Measurements from ENCODE around the gene VPS52. TPM values are rescaled to one million over a fixed set of nuclear protein-coding genes. Genes with fewer than 3 reads are reported as not detected.

Gene VPS52
- total and polyA plus RNA-seq, 7 donors, result 29.3 to 52.5 (median 35.7) TPM

- no peak for DNase-seq
- no peaks in the 10 kb centered on the region for H3K27me3 ChIP-seq (ENCODE audit: insufficient read depth in 3 of 3, low read length in 2 of 3)
- TF ChIP-seq, protein P1, sequence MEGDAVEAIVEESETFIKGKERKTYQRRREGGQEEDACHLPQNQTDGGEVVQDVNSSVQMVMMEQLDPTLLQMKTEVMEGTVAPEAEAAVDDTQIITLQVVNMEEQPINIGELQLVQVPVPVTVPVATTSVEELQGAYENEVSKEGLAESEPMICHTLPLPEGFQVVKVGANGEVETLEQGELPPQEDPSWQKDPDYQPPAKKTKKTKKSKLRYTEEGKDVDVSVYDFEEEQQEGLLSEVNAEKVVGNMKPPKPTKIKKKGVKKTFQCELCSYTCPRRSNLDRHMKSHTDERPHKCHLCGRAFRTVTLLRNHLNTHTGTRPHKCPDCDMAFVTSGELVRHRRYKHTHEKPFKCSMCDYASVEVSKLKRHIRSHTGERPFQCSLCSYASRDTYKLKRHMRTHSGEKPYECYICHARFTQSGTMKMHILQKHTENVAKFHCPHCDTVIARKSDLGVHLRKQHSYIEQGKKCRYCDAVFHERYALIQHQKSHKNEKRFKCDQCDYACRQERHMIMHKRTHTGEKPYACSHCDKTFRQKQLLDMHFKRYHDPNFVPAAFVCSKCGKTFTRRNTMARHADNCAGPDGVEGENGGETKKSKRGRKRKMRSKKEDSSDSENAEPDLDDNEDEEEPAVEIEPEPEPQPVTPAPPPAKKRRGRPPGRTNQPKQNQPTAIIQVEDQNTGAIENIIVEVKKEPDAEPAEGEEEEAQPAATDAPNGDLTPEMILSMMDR (IDR thresholded peaks at IDR 0.05), result no peak
- H3K27ac ChIP-seq, result no peak overlapping the region
- H3K4me1 ChIP-seq, result peaks cover 1% of the 10 kb centered on the region
- no peaks in the 10 kb centered on the region for H3K36me3 ChIP-seq (ENCODE audit: insufficient read depth in 1 of 2, low read depth in 1 of 2)
- 17 to 29% (median 20%) methylated on average over 1 of the region's 1 CpG for WGBS, 3 donors
- ATAC-seq, result no peak
- intact Hi-C loops (cut with DNase I), result no loop called here
- H3K9me3 ChIP-seq, result no peaks in the 10 kb centered on the region
- no peak overlapping the region for H3K4me3 ChIP-seq
Observed at GRCh38 chr6:33243476-33243875, 28.2 kb downstream of the VPS52 start.

- TF ChIP-seq, protein P1 (IDR thresholded peaks at IDR 0.05), result no peak
- H3K4me3 ChIP-seq, result no peak overlapping the region
- no peaks in the 10 kb centered on the region for H3K36me3 ChIP-seq (ENCODE audit: insufficient read depth in 1 of 2, low read depth in 1 of 2)
- H3K27ac ChIP-seq, result no peak overlapping the region
- no peaks in the 10 kb centered on the region for H3K27me3 ChIP-seq (ENCODE audit: insufficient read depth in 3 of 3, low read length in 2 of 3)
- intact Hi-C loops (cut with DNase I), result no loop called here
- DNase-seq (no peak), ATAC-seq (no peak)
- 54 to 60% (median 60%) methylated on average over 3 of the region's 3 CpGs for WGBS, 3 donors
- no peaks in the 10 kb centered on the region for H3K9me3 ChIP-seq
- no peaks in the 10 kb centered on the region for H3K4me1 ChIP-seq
Observed at GRCh38 chr6:33241968-33242367, 29.7 kb downstream of the VPS52 start.

- 63 to 65% (median 63%) methylated on average over 2 of the region's 2 CpGs for WGBS, 3 donors
Observed at GRCh38 chr6:33237741-33238140, 33.9 kb downstream of the VPS52 start.

GRCh38 chr6:33236852-33237251 lies 34.8 kb downstream of the VPS52 start:
- H3K4me1 ChIP-seq, result no peaks in the 10 kb centered on the region
- DNase-seq (no peak), ATAC-seq (no peak)
- peaks cover 0 to 16% (median 4%) of the 10 kb centered on the region in 3 donors for H3K27me3 ChIP-seq (ENCODE audit: insufficient read depth in 3 of 3, low read length in 2 of 3)
- intact Hi-C loops (cut with DNase I), result loop anchor here in 1 of 2 donors (5.0 kb wide), 1 partner anchor 70 kb away; no protein-coding TSS in a partner anchor
- no peak overlapping the region for H3K4me3 ChIP-seq
- no peak overlapping the region for H3K27ac ChIP-seq
- H3K36me3 ChIP-seq (ENCODE audit: insufficient read depth in 1 of 2, low read depth in 1 of 2), result no peaks in the 10 kb centered on the region
- no peaks in the 10 kb centered on the region for H3K9me3 ChIP-seq
- WGBS, 3 donors, result 82 to 86% (median 83%) methylated on average over 6 of the region's 6 CpGs
- TF ChIP-seq, protein P1 (IDR thresholded peaks at IDR 0.05), result no peak

More at GRCh38 chr6:33237741-33238140, 33.9 kb downstream of the VPS52 start:
- H3K4me1 ChIP-seq, result no peaks in the 10 kb centered on the region
- H3K9me3 ChIP-seq, result no peaks in the 10 kb centered on the region
- DNase-seq (no peak), ATAC-seq (no peak)
- H3K27me3 ChIP-seq (ENCODE audit: insufficient read depth in 3 of 3, low read length in 2 of 3), result peaks cover 0 to 16% (median 4%) of the 10 kb centered on the region in 3 donors
- H3K4me3 ChIP-seq, result no peak overlapping the region
- no peak overlapping the region for H3K27ac ChIP-seq
- H3K36me3 ChIP-seq (ENCODE audit: insufficient read depth in 1 of 2, low read depth in 1 of 2), result no peaks in the 10 kb centered on the region
- intact Hi-C loops (cut with DNase I), result loop anchor here in 1 of 2 donors (5.0 kb wide), 1 partner anchor 70 kb away; no protein-coding TSS in a partner anchor
- TF ChIP-seq, protein P1 (IDR thresholded peaks at IDR 0.05), result no peak

- Histone ChIP-seq H3K27ac (no peak overlapping the region), H3K9me3 (no peaks in the 10 kb centered on the region), H3K4me1 (no peaks in the 10 kb centered on the region), H3K4me3 (no peak overlapping the region), H3K27me3 (ENCODE audit: insufficient read depth in 3 of 3, low read length in 2 of 3) (peaks cover 0 to 16% (median 4%) of the 10 kb centered on the region in 3 donors), H3K36me3 (ENCODE audit: insufficient read depth in 1 of 2, low read depth in 1 of 2) (no peaks in the 10 kb centered on the region)
- DNase-seq, result no peak
- TF ChIP-seq, protein P1 (IDR thresholded peaks at IDR 0.05), result no peak
- no peak for ATAC-seq
- intact Hi-C loops (cut with DNase I), result loop anchor here in 1 of 2 donors (5.0 kb wide), 1 partner anchor 69 kb away; no protein-coding TSS in a partner anchor
Observed at GRCh38 chr6:33236328-33236727, 35.3 kb downstream of the VPS52 start.
